Hepatocyte (in vitro differentiated cells): ENCODE data around the gene APOM. TPM values are rescaled to one million over a fixed set of nuclear protein-coding genes. Genes with fewer than 3 reads are reported as not detected.

Experiments
- DNase-seq: peaks from one replicate; pipeline ENCODE4 v3.0.0-alpha.2; 2016; ENCODE audit warnings: low spot score
- H2AFZ ChIP-seq: fragments of 200-600 bp; sonication (generic); 2 replicates; pipeline ENCODE4 v1.6.0; 2016; ENCODE audit warnings: antibody characterized with exemption, mild to moderate bottlenecking
- H3K27ac ChIP-seq: fragments of 200-600 bp; sonication (generic); 2 replicates; pipeline ENCODE4 v1.5.1; 2016; ENCODE audit warnings: mild to moderate bottlenecking
- H3K27me3 ChIP-seq: fragments of 200-600 bp; sonication (generic); 2 replicates; pipeline ENCODE4 v1.6.1; 2016
- H3K36me3 ChIP-seq: fragments of 200-600 bp; sonication (generic); replicated peaks from 2 replicates; pipeline ENCODE4 v1.5.1; 2016; ENCODE audit warnings: low read depth; ENCODE audit not compliant: insufficient read depth
- H3K4me1 ChIP-seq: fragments of 200-600 bp; sonication (generic); 2 replicates; pipeline ENCODE4 v1.5.1; 2016; ENCODE audit warnings: mild to moderate bottlenecking, moderate library complexity; ENCODE audit not compliant: insufficient read depth
- H3K4me2 ChIP-seq: fragments of 200-600 bp; sonication (generic); 2 replicates; pipeline ENCODE4 v1.6.0; 2016
- H3K4me3 ChIP-seq: fragments of 200-600 bp; sonication (generic); 2 replicates; pipeline ENCODE4 v1.5.1; 2016; ENCODE audit warnings: mild to moderate bottlenecking
- H3K79me2 ChIP-seq: fragments of 200-600 bp; sonication (generic); 2 replicates; pipeline ENCODE4 v1.6.0; 2017; ENCODE audit warnings: mild to moderate bottlenecking
- H3K9me2 ChIP-seq: fragments of 200-600 bp; sonication (generic); replicated peaks from 2 replicates; pipeline ENCODE4 v1.6.0; 2017; ENCODE audit warnings: mild to moderate bottlenecking; ENCODE audit not compliant: insufficient read depth
- H3K9me3 ChIP-seq: fragments of 200-600 bp; sonication (generic); 2 replicates; pipeline ENCODE4 v1.5.1; 2016; ENCODE audit warnings: low read depth, mild to moderate bottlenecking
- H4K20me1 ChIP-seq: fragments of 200-600 bp; sonication (generic); 2 replicates; pipeline ENCODE4 v1.6.0; 2016; ENCODE audit warnings: mild to moderate bottlenecking; ENCODE audit not compliant: insufficient read depth, poor library complexity, severe bottlenecking
- EZH2 ChIP-seq: fragments of 200-600 bp; sonication (generic); IDR thresholded peaks from 2 replicates; pipeline ENCODE4 v1.6.1; 2016; ENCODE audit warnings: antibody characterized with exemption, mild to moderate bottlenecking, borderline replicate concordance
- EZH2phosphoT487 ChIP-seq: fragments of 200-600 bp; sonication (generic); IDR thresholded peaks from one replicate; pipeline ENCODE4 v1.6.1; 2018; ENCODE audit warnings: antibody characterized with exemption, mild to moderate bottlenecking, low read depth, moderate library complexity; ENCODE audit not compliant: unreplicated experiment, severe bottlenecking
- WGBS: methylation state at CpG from one replicate; pipeline ENCODE4 v1.1.6; 2016; ENCODE audit warnings: low lambda C conversion rate; ENCODE audit errors: missing lambda C conversion rate; 5-methylcytosine and 5-hydroxymethylcytosine counted together
- polyA plus RNA-seq: library from polyadenylated mRNA; unstranded; fragments of >200 nt; fragmentation: Nextera tagmentation; extraction: Ambion mirVana; gene quantifications from 2 replicates; pipeline ENCODE4 v1.2.1, GENCODE V29; 2016
- total RNA-seq: library from RNA; depleted of rRNA; stranded (reverse); fragments of >200 nt; gene quantifications from 2 replicates; pipeline ENCODE4 v1.2.3, GENCODE V29; 2014
- TF ChIP-seq, protein P1 (sequence below): fragments of 200-600 bp; sonication (generic); IDR thresholded peaks from 2 replicates; pipeline ENCODE4 v1.5.1; 2016; ENCODE audit warnings: antibody characterized with exemption, mild to moderate bottlenecking; ENCODE audit not compliant: poor library complexity

Gene APOM
- total and polyA plus RNA-seq, 2 experiments from 2014 or later, result 9.3 to 40.7 TPM

DNA sequence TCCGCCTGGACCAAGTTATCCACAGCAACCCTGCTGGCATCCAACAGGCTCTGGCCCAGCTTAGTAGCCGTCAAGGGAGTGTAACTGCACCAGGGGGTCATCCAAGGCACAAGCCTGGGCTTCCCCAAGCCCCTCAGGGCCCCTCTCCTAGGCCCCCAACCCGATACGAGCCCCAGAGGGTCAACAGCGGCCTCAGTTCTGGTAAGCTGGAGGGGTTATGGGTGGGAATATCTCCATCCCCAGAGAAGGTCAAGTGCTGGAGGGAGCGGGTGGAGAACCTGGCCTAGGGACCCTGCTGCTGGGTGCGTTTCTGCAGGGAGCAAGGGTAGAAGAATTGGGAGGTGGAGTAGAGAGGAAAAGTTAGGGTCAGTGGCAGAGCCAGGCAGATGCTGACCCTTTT is 22.2 kb upstream of the APOM start:
- no peaks in the 10 kb centered on the region for H3K9me3 ChIP-seq
- H3K4me2 ChIP-seq, result no peak overlapping the region
- no peak for DNase-seq
- H2AFZ ChIP-seq, result no peak overlapping the region
- no peaks in the 10 kb centered on the region for H3K9me2 ChIP-seq
- no peaks in the 10 kb centered on the region for H3K27me3 ChIP-seq
- peaks cover 6% of the 10 kb centered on the region for H3K79me2 ChIP-seq
- 91% methylated on average over 7 of the region's 7 CpGs for whole genome bisulfite sequencing
- peaks cover 7% of the 10 kb centered on the region for H4K20me1 ChIP-seq
- TF ChIP-seq EZH2phosphoT487 (no peak), EZH2 (no peak)
- TF ChIP-seq, protein P1, sequence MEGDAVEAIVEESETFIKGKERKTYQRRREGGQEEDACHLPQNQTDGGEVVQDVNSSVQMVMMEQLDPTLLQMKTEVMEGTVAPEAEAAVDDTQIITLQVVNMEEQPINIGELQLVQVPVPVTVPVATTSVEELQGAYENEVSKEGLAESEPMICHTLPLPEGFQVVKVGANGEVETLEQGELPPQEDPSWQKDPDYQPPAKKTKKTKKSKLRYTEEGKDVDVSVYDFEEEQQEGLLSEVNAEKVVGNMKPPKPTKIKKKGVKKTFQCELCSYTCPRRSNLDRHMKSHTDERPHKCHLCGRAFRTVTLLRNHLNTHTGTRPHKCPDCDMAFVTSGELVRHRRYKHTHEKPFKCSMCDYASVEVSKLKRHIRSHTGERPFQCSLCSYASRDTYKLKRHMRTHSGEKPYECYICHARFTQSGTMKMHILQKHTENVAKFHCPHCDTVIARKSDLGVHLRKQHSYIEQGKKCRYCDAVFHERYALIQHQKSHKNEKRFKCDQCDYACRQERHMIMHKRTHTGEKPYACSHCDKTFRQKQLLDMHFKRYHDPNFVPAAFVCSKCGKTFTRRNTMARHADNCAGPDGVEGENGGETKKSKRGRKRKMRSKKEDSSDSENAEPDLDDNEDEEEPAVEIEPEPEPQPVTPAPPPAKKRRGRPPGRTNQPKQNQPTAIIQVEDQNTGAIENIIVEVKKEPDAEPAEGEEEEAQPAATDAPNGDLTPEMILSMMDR, result no peak
- no peaks in the 10 kb centered on the region for H3K4me1 ChIP-seq
- H3K36me3 ChIP-seq, result no peaks in the 10 kb centered on the region
- H3K27ac ChIP-seq, result no peak overlapping the region
- H3K4me3 ChIP-seq, result no peak overlapping the region

DNA sequence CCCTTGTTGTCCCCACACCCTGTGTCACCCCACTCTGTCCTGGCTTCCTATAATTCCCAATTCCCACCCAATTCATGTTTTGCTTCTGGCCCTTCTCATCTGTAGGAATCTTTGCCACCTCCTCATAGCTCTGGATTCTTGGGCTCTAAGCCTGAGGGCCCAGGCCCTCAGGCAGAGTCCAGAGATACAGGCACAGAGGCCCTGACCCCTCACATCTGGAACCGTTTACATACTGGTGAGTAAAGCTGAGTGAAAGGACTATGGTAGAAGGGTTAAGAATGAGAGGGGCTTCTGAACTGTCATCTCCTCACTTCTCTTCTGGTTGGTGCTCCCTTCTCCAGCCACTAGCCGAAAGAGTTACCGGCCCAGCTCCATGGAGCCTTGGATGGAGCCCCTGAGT is 21.6 kb upstream of the APOM start:
- H3K36me3 ChIP-seq, result no peaks in the 10 kb centered on the region
- no peak overlapping the region for H3K27ac ChIP-seq
- H3K4me3 ChIP-seq, result no peak overlapping the region
- H2AFZ ChIP-seq, result no peak overlapping the region
- no peak overlapping the region for H3K4me2 ChIP-seq
- peaks cover 2% of the 10 kb centered on the region for H3K79me2 ChIP-seq
- no peaks in the 10 kb centered on the region for H3K9me2 ChIP-seq
- DNase-seq, result no peak
- H3K27me3 ChIP-seq, result no peaks in the 10 kb centered on the region
- H3K9me3 ChIP-seq, result no peaks in the 10 kb centered on the region
- WGBS, result 80% methylated on average over 3 of the region's 3 CpGs
- TF ChIP-seq, protein P1, result no peak
- no peak for TF ChIP-seq EZH2phosphoT487
- H4K20me1 ChIP-seq, result peaks cover 3% of the 10 kb centered on the region
- no peaks in the 10 kb centered on the region for H3K4me1 ChIP-seq

DNA sequence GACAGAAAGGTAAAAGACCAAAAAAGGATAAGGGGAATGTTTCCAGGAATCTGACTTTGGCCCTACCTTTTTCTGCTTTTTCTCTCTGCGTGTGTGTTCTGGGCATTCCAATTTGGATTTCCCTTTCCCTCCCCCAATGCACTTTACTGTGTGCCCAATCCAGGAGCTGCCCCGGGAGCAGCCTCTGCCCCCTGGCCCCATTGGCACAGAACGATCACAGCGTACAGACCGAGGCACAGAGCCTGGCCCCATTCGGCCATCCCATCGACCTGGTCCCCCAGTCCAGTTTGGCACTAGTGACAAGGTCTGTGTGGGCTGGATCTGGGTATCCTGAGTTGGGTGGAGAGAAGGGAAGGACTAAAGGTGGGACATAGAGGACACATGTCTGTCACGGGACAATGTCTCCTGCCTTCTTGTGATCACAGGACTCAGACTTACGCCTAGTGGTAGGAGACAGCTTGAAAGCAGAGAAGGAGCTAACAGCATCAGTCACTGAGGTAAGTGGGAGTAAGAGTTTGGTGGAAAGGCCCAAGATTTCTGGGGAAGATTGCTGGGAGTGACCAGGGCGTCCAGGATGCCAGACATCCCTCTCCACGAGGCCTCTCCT is 20.6 kb upstream of the APOM start:
- no peaks in the 10 kb centered on the region for H3K4me1 ChIP-seq
- peaks cover 3% of the 10 kb centered on the region for H4K20me1 ChIP-seq
- no peaks in the 10 kb centered on the region for H3K27me3 ChIP-seq
- no peaks in the 10 kb centered on the region for H3K36me3 ChIP-seq
- H3K79me2 ChIP-seq, result peaks cover 2% of the 10 kb centered on the region
- DNase-seq, result no peak
- H3K9me3 ChIP-seq, result no peaks in the 10 kb centered on the region
- H3K4me2 ChIP-seq, result no peak overlapping the region
- H3K9me2 ChIP-seq, result no peaks in the 10 kb centered on the region
- H2AFZ ChIP-seq, result no peak overlapping the region
- no peak overlapping the region for H3K4me3 ChIP-seq
- no peak overlapping the region for H3K27ac ChIP-seq
- TF ChIP-seq EZH2phosphoT487 (no peak), EZH2 (no peak)
- TF ChIP-seq, protein P1, result no peak
- WGBS, result 89% methylated on average over 11 of the region's 11 CpGs
